Activated T-cell treated with anti-CD3 and anti-CD28 coated beads, Interleukin-2, amount 50 U/mL, for 4 hours (primary cell): ENCODE results near the gene ERC1. TPM values are rescaled to one million over a fixed set of nuclear protein-coding genes. Genes with fewer than 3 reads are reported as not detected.
"Not testable (repeated sequence)": the region's sequence is repeated elsewhere in the genome, so short reads cannot be mapped to it uniquely, and the experiment has no call there.

Experiments
- ATAC-seq, 2 donors: fragments of 200-7000 bp; cut with Tn5 transposase; one replicate each; pipeline ENCODE4 v1.10.0; 2021
- DNase-seq: peaks from one replicate; pipeline ENCODE4 v3.0.0-alpha.2; 2020
- H3K27me3 Mint-ChIP-seq: one replicate; pipeline ENCODE4 v1.8.0; 2021; ENCODE audit warnings: low read depth, mixed read lengths
- H3K36me3 Mint-ChIP-seq: one replicate; pipeline ENCODE4 v1.8.0; 2022; ENCODE audit warnings: mixed read lengths; ENCODE audit not compliant: insufficient read depth
- H3K4me1 Mint-ChIP-seq: one replicate; pipeline ENCODE4 v1.8.0; 2021; ENCODE audit warnings: low read depth, mixed read lengths
- H3K4me3 Mint-ChIP-seq: one replicate; pipeline ENCODE4 v1.8.0; 2021; ENCODE audit warnings: mild to moderate bottlenecking, moderate library complexity, mixed read lengths
- H3K9me3 Mint-ChIP-seq: one replicate; pipeline ENCODE4 v1.8.0; 2021; ENCODE audit warnings: mixed read lengths
- total RNA-seq, 3 donors: library from RNA; stranded (reverse); gene quantifications; one replicate each; pipeline ENCODE4 v1.2.1, GENCODE V29; 2021

The ERC1 gene
- total RNA-seq, 3 donors from 2014 or later: 18.7 to 21.9 (median 20.6) TPM

GRCh38 chr12:1091350-1091749 is 100.3 kb downstream of the ERC1 start:
- Mint-ChIP-seq H3K4me1 (peaks cover 5% of the 10 kb centered on the region), H3K27me3 (no peaks in the 10 kb centered on the region), H3K4me3 (no peak overlapping the region), H3K36me3 (no peaks in the 10 kb centered on the region), H3K9me3 (no peaks in the 10 kb centered on the region)
- ATAC-seq (no peak), DNase-seq (no peak)

DNA sequence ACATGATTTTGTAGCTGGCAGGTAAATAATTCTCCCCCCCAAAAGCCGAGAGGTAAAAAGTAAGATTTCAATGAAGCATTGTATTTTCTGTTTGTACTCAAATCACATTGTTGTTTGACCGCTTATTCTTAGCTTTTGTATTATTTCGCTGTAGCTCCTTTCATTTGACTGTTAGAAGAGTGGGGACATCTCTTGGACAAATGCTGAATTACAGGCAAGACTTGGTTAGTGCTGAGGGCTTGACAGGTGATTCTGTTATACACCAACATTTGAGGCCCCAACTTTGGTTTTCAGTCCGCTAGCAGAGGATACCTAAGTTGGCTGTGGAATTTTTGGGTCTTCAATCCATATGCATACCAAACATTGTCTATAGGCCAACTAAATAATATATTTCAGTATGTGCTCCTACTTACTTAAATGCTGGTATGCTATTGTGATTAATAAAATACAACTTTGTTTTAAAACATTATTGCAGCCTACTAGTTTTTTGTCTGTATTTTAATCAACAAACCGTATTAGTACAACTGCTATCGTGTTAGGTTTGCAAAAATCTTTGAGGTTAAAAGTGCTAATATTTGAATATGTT is 102.2 kb downstream of the ERC1 start:
- DNase-seq: no peak
- no peaks in the 10 kb centered on the region for H3K9me3 Mint-ChIP-seq

GRCh38 chr12:1094714-1095113 is 103.7 kb downstream of the ERC1 start:
- no peaks in the 10 kb centered on the region for H3K36me3 Mint-ChIP-seq

More for the DNA sequence above, 102.2 kb downstream of the ERC1 start:
- ATAC-seq: peak; percentile 58 to 69
- Mint-ChIP-seq H3K36me3 (no peaks in the 10 kb centered on the region), H3K27me3 (no peaks in the 10 kb centered on the region), H3K4me1 (peaks cover 7% of the 10 kb centered on the region), H3K4me3 (no peak overlapping the region)

GRCh38 chr12:1099158-1099557 is 108.1 kb downstream of the ERC1 start:
- Mint-ChIP-seq H3K4me1 (peaks cover 35% of the 10 kb centered on the region), H3K36me3 (peaks cover 1% of the 10 kb centered on the region), H3K9me3 (no peaks in the 10 kb centered on the region), H3K27me3 (no peaks in the 10 kb centered on the region), H3K4me3 (no peak overlapping the region)
- ATAC-seq (peak; percentile 85 to 94), DNase-seq (no peak)

More at GRCh38 chr12:1094714-1095113, 103.7 kb downstream of the ERC1 start:
- H3K4me1 Mint-ChIP-seq: peaks cover 20% of the 10 kb centered on the region
- DNase-seq (no peak), ATAC-seq (peak in 1 of 2 donors; percentile 46)
- H3K27me3 Mint-ChIP-seq: no peaks in the 10 kb centered on the region
- H3K4me3 Mint-ChIP-seq: no peak overlapping the region
- H3K9me3 Mint-ChIP-seq: no peaks in the 10 kb centered on the region

GRCh38 chr12:1099618-1100017 is 108.6 kb downstream of the ERC1 start:
- not testable (repeated sequence) for H3K27me3 Mint-ChIP-seq

DNA sequence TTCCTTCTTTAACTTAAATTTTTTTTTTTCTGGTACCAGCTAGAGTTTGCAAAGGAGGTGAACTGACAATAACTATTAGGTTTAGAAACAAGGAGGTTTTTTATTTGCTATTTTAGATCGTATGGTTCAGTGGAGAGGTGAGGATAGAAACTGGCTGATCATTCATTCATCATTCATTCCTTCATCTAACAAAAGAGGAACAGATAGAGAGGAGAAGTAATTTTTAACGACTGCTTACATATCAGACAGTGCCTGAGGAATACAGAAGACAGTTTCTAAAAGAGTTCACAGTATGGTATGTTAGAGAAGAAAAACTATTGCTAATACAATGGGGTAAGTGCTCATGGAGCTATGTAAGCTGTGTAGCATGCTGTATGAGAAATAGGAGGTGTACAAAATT is 111.1 kb downstream of the ERC1 start:
- Mint-ChIP-seq H3K27me3 (no peaks in the 10 kb centered on the region), H3K9me3 (no peaks in the 10 kb centered on the region), H3K4me3 (no peak overlapping the region), H3K36me3 (peaks cover 6% of the 10 kb centered on the region), H3K4me1 (peaks cover 35% of the 10 kb centered on the region)
- ATAC-seq (no peak), DNase-seq (no peak)

More at GRCh38 chr12:1099618-1100017, 108.6 kb downstream of the ERC1 start:
- peaks cover 34% of the 10 kb centered on the region for H3K4me1 Mint-ChIP-seq
- ATAC-seq: peak in 1 of 2 donors; percentile 12
- not testable (repeated sequence) for DNase-seq, H3K9me3 Mint-ChIP-seq, H3K36me3 Mint-ChIP-seq, H3K4me3 Mint-ChIP-seq

DNA sequence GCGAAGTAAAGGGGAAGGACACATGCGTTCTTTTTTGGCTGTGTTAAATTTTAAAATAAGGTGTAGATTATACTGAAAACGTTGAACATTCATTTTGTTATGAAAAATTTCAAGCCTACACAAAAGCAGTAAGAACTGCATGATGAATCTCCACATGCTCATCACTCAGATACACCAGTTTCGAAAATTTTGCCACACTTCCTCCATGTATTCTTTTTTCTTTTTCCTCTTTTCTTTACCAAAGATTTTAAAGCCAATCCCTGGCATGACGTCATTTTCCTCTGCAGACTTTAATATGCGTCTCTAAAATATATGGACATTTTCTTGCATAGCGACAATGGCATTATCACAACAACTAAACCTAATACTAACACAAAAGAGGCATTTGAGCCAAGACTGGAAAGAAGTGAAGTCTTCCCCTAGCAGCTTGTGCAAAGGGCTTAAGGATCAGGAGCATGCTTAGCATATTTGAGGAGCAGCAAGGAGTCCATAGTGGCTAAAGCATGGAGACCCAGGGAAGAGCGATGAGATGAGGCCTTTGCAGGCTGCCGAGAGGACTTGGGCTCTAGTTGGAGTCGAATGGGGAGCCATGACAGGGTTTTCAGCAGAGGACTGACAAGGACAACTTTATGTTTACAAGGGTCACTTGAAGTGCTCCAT is 111.9 kb downstream of the ERC1 start:
- Mint-ChIP-seq H3K4me1 (peaks cover 40% of the 10 kb centered on the region), H3K27me3 (no peaks in the 10 kb centered on the region), H3K36me3 (peaks cover 9% of the 10 kb centered on the region), H3K9me3 (no peaks in the 10 kb centered on the region), H3K4me3 (no peak overlapping the region)
- DNase-seq (no peak), ATAC-seq (no peak)

DNA sequence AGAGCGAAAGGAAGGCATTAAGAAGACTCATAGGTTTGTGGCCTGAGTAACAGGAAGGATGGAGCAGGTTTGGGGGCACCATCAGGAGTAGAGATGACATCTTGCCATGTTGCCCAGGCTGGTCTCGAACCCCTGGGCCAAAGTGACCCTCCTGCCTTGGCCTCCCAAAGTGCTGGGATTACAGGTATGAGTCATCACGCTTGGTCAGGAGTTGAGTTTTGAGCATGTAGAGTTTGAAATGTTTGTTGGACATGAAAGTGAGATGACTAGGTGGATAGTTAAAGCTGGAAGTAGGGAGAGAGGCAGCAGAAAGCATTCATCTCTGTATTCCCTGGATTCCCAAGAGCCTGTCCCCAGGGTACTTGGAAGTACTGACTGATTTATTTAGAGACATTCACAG is 112.6 kb downstream of the ERC1 start:
- DNase-seq (no peak), ATAC-seq (no peak)
- Mint-ChIP-seq H3K4me1 (peaks cover 39% of the 10 kb centered on the region), H3K27me3 (no peaks in the 10 kb centered on the region), H3K9me3 (no peaks in the 10 kb centered on the region), H3K36me3 (peaks cover 9% of the 10 kb centered on the region), H3K4me3 (no peak overlapping the region)

DNA sequence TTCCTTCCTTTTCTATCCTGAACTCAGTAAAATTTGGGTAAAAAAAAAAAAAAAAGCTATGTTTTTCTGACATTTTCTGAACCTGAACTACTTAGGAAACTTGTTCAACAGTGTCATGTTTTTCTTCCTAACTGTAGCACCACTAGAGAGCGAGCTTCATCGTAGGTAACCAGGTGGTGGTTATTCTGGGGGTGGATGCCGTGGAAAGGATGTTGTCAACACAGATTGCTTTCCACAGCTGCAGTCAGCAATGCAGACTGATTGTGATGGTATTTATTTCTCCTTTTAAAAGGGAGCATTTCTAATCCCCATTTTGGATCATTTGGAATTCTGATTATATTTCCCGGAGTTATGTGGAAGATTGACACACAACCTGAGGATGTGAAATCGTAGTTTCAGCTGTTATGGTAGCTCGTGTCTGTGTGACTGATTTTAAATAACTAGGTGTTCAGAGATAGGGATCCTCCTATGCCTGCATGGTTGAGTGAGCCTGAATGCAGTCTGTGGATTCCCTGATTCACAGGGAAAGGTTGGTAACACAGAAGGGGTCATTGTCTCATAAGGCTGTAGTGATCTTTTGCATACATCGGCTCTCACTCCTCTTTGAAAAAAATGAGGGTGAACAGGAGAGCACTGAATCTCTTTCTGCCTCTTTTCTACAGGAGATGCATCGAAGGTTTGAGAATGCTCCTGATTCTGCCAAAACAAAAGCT is 113.2 kb downstream of the ERC1 start:
- ATAC-seq (no peak), DNase-seq (no peak)
- H3K9me3 Mint-ChIP-seq: no peaks in the 10 kb centered on the region
- H3K4me1 Mint-ChIP-seq: peaks cover 34% of the 10 kb centered on the region
- H3K27me3 Mint-ChIP-seq: no peaks in the 10 kb centered on the region
- no peak overlapping the region for H3K4me3 Mint-ChIP-seq
- peaks cover 9% of the 10 kb centered on the region for H3K36me3 Mint-ChIP-seq

DNA sequence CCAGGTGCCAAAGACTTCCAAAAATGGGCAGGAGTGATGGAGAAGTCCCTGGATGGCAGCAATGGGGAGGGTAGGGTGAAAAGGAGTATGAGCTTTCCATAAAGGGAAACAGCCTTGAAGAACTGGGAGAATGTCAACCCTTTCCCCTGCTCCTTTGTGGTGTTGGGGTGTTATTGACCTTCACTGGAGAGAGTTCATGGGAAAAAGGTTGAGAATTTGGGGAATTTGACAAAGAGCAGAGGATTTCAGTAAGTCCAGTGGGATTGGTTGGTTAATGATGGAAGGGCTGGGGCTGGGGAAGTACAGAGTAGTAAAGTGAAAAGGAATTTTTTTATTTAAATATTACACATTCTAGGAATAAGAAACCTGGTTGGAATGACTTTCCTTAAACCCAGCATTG is 116.6 kb downstream of the ERC1 start:
- Mint-ChIP-seq H3K9me3 (no peaks in the 10 kb centered on the region), H3K27me3 (no peaks in the 10 kb centered on the region), H3K4me1 (peaks cover 19% of the 10 kb centered on the region), H3K36me3 (peaks cover 13% of the 10 kb centered on the region), H3K4me3 (no peak overlapping the region)
- no peak for ATAC-seq
- DNase-seq: no peak

GRCh38 chr12:1108276-1108675 is 117.3 kb downstream of the ERC1 start:
- H3K4me3 Mint-ChIP-seq: no peak overlapping the region
- peak; percentile 75 to 89 for ATAC-seq

DNA sequence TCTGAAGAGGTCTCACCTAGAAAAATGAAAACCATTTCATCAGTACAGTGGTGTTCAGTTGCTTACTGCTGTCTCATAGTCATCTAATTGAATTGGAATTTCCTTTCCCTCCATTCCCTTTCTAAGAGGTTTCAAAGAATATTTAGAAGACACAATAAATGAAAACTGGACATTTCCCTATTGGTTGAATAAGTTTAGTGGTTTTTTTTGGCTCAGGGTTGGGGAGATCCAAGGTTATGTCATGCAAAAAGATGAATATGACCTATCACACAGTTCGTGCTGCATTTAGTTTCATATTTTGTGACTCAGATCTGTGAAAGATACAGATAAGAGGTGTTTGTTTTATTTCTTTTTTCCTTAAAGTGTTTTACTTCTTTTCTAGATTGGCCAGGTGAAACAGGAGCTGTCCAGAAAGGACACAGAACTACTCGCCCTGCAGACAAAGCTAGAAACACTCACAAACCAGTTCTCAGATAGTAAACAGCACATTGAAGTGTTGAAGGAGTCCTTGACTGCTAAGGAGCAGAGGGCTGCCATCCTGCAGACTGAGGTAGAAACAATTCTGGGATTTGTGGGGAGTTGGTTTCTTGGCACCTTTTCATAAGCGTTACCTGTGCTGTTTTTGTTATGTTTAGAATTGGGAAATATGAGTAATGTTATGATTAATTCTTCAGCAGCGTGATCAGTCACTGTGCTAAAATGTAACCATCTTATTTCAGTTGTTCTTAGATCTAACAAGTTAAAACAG is 124.6 kb downstream of the ERC1 start:
- no peak overlapping the region for H3K4me3 Mint-ChIP-seq
- no peaks in the 10 kb centered on the region for H3K27me3 Mint-ChIP-seq
- peaks cover 6% of the 10 kb centered on the region for H3K36me3 Mint-ChIP-seq
- H3K9me3 Mint-ChIP-seq: no peaks in the 10 kb centered on the region
- H3K4me1 Mint-ChIP-seq: peaks cover 4% of the 10 kb centered on the region
- ATAC-seq (peak in 1 of 2 donors; percentile 78), DNase-seq (no peak)

More at GRCh38 chr12:1108276-1108675, 117.3 kb downstream of the ERC1 start:
- Mint-ChIP-seq H3K27me3 (no peaks in the 10 kb centered on the region), H3K9me3 (no peaks in the 10 kb centered on the region), H3K4me1 (peaks cover 17% of the 10 kb centered on the region), H3K36me3 (peaks cover 12% of the 10 kb centered on the region)
- DNase-seq: no peak

DNA sequence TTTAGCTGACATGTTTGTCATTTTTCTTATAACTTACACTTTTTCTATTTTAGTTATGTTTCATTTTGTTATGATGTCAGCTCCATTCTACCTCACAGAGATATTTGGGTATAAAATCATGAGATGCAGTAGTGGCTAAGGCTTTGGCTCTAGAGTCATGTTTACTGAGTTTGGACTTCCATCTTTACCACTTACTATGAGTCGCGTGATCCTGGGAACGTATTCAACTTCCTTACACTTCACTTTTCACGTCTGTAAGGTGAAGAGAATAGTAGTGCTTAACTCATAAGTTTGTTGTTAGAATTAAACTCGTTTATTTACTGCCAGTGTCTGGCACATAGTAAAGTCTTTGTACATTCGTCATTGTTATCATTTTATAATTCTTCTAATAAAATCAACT is 126.3 kb downstream of the ERC1 start:
- Mint-ChIP-seq H3K4me1 (peaks cover 4% of the 10 kb centered on the region), H3K4me3 (no peak overlapping the region), H3K27me3 (no peaks in the 10 kb centered on the region), H3K36me3 (peaks cover 4% of the 10 kb centered on the region), H3K9me3 (no peaks in the 10 kb centered on the region)
- ATAC-seq (no peak), DNase-seq (no peak)

DNA sequence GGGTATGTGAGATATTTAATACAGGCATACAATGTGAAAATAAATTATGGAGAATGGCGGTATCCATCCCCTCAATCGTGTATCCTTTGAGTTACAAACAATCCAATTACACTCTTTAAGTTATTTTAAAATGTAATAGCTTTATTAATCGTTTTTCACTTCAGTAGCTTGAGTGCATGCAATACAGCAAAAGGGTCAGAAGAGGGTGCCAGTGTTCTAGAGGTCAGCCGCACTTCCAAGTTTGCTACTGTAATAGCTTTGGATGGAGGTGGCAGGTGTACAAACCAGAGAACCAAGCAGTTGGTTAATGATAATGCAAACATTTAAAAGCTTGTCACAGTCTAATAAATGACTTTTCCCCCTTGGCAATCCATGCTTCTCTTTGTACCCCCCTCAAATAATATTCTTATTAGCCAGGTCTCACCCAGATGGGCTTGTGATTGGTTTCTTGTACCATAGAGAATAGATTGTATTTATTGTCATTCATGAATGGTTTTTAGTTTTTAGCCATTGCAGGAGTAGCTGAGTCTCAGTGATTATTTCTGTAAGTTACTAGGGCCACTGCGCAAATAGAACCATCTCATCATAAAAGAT is 127.0 kb downstream of the ERC1 start:
- H3K4me3 Mint-ChIP-seq: no peak overlapping the region
- H3K36me3 Mint-ChIP-seq: peaks cover 2% of the 10 kb centered on the region
- H3K4me1 Mint-ChIP-seq: peaks cover 11% of the 10 kb centered on the region
- H3K9me3 Mint-ChIP-seq: no peaks in the 10 kb centered on the region
- ATAC-seq (peak in 1 of 2 donors; percentile 51), DNase-seq (peak; percentile 65)
- no peaks in the 10 kb centered on the region for H3K27me3 Mint-ChIP-seq
